Activated CD4-positive, alpha-beta memory T cell treated with anti-CD3 and anti-CD28 coated beads for 36 hours (primary cell): ENCODE measurements around the gene DNAI4. TPM values are rescaled to one million over a fixed set of nuclear protein-coding genes. Genes with fewer than 3 reads are reported as not detected.
"Not testable (repeated sequence)": the region's sequence is repeated elsewhere in the genome, so short reads cannot be mapped to it uniquely, and the experiment has no call there.

ENCODE experiments used
- CTCF ChIA-PET: fragments of 350-600 bp; sonication (Branson Sonifier 250); formaldehyde crosslinking; loops from one replicate; lab custom pipeline; 2021; ENCODE audit warnings: antibody characterized with exemption, inconsistent platforms; lab: Charles Lee
- POLR2A ChIA-PET: fragments of 350-600 bp; sonication (Branson Sonifier 250); formaldehyde crosslinking; loops from one replicate; lab custom pipeline; 2021; ENCODE audit warnings: antibody characterized with exemption; lab: Charles Lee
- DNase-seq: peaks from one replicate; pipeline ENCODE4 v3.0.0-alpha.2; 2020
- H3K27ac Mint-ChIP-seq: one replicate; pipeline ENCODE4 v1.8.0; 2021; ENCODE audit warnings: mixed read lengths
- H3K27me3 Mint-ChIP-seq: one replicate; pipeline ENCODE4 v1.8.0; 2021; ENCODE audit warnings: mixed read lengths
- H3K36me3 Mint-ChIP-seq: one replicate; pipeline ENCODE4 v1.8.0; 2021; ENCODE audit warnings: mixed read lengths
- H3K4me1 Mint-ChIP-seq: one replicate; pipeline ENCODE4 v1.8.0; 2021; ENCODE audit warnings: low read depth, mixed read lengths
- H3K4me3 Mint-ChIP-seq: one replicate; pipeline ENCODE4 v1.8.0; 2021; ENCODE audit warnings: mild to moderate bottlenecking, mixed read lengths
- H3K9me3 Mint-ChIP-seq: one replicate; pipeline ENCODE4 v1.8.0; 2021; ENCODE audit warnings: mixed read lengths
- intact Hi-C: fragments of 100-400 bp; cut with micrococcal nuclease; formaldehyde crosslinking; loops from one replicate; pipeline ENCODE4 v1.15.1; 2023
- total RNA-seq, 2 experiments: library from RNA; stranded (reverse); gene quantifications; one replicate each; pipeline ENCODE4 v1.2.3, GENCODE V29; 2021

The DNAI4 gene
- total RNA-seq, 2 experiments from 2014 or later: 1.4 to 1.6 TPM

DNA sequence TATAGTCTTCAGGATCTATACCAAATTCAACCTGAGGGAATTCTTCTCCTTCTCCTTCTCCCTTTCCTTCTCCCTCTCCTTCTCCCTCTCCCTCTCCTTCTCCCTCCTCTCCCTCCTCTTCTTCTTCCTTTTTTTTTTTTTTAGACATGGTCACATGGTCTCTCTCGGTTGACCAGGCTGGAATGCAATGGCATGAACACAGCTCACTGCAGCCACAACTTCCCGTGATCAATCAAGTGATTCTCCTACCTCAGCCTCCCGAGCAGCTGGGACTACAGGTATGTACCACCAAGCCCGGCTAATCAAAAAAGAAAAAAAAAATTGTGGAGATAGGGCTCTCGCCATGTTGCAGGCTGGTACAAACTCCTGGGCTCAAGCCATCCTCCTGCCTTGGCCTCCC is 51.5 kb downstream of the DNAI4 start:
- CTCF ChIA-PET: no interaction called here
- no peaks in the 10 kb centered on the region for H3K36me3 Mint-ChIP-seq
- H3K27ac Mint-ChIP-seq: no peak overlapping the region
- POLR2A ChIA-PET: no interaction called here
- intact Hi-C loops: no loop called here
- no peaks in the 10 kb centered on the region for H3K9me3 Mint-ChIP-seq
- H3K27me3 Mint-ChIP-seq: no peaks in the 10 kb centered on the region
- no peak overlapping the region for H3K4me3 Mint-ChIP-seq
- H3K4me1 Mint-ChIP-seq: no peaks in the 10 kb centered on the region
- no peak for DNase-seq

GRCh38 chr1:66872024-66872423 is 52.6 kb downstream of the DNAI4 start:
- H3K27ac Mint-ChIP-seq, POLR2A ChIA-PET, intact Hi-C loops, H3K36me3 Mint-ChIP-seq, H3K4me1 Mint-ChIP-seq, CTCF ChIA-PET, H3K4me3 Mint-ChIP-seq, DNase-seq, H3K27me3 Mint-ChIP-seq, H3K9me3 Mint-ChIP-seq: not testable (repeated sequence)

DNA sequence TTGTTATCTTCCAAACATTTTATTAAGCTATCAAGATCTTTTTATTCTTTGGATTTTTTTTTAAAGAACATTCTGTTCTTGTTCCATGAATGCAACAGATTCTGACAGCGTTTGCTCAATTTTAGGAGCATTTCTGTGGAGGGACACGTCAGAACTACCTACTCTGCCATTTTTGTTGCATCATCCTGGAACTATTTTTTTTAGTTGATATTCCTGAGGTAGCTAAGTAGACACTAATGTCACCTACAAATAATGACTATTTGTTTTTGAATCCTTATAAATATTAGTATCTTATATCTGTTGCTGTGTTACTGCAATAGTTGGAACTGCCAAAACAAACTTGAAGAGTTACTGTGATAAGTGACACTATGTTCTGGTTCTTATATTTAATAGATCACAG is 57.2 kb downstream of the DNAI4 start:
- no peaks in the 10 kb centered on the region for H3K4me1 Mint-ChIP-seq
- intact Hi-C loops: no loop called here
- DNase-seq: no peak
- ChIA-PET POLR2A (no interaction called here), CTCF (no interaction called here)
- no peaks in the 10 kb centered on the region for H3K27me3 Mint-ChIP-seq
- H3K4me3 Mint-ChIP-seq: no peak overlapping the region
- H3K27ac Mint-ChIP-seq: no peak overlapping the region
- no peaks in the 10 kb centered on the region for H3K36me3 Mint-ChIP-seq
- H3K9me3 Mint-ChIP-seq: no peaks in the 10 kb centered on the region

DNA sequence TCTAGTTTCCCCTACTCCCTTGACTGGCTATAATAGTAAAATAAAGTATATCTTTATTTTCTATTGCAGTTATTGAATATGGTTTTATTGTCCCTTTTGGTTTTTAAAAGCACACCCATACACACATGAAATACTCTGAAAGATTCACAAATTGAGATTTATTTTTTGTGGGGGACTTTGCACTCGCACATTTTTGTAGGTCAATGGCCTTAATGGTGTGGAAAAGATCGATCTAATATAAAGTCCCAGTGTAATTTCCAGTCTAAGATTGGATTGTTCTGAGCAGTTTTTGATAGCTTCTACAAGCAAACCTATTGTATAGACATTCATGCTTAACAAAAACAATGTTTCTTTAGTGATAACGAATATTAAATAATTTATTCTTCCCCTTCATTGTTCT is 64.1 kb downstream of the DNAI4 start:
- ChIA-PET CTCF (no interaction called here), POLR2A (no interaction called here)
- no peaks in the 10 kb centered on the region for H3K36me3 Mint-ChIP-seq
- no peaks in the 10 kb centered on the region for H3K9me3 Mint-ChIP-seq
- no peak overlapping the region for H3K4me3 Mint-ChIP-seq
- intact Hi-C loops: no loop called here
- H3K27me3 Mint-ChIP-seq: no peaks in the 10 kb centered on the region
- H3K4me1 Mint-ChIP-seq: no peaks in the 10 kb centered on the region
- DNase-seq: no peak
- H3K27ac Mint-ChIP-seq: no peak overlapping the region

- Mint-ChIP-seq H3K27me3 (no peaks in the 10 kb centered on the region), H3K9me3 (peaks cover 4% of the 10 kb centered on the region), H3K27ac (no peak overlapping the region), H3K4me1 (no peaks in the 10 kb centered on the region), H3K4me3 (no peak overlapping the region), H3K36me3 (no peaks in the 10 kb centered on the region)
- CTCF ChIA-PET: no interaction called here
- intact Hi-C loops: no loop called here
- no peak for DNase-seq
- POLR2A ChIA-PET: interaction anchor here (0.8 kb wide), 1 partner anchor 15 kb away, joined by 3 read pairs; no protein-coding TSS in a partner anchor
Measured at GRCh38 chr1:66853379-66853778, 71.3 kb downstream of the DNAI4 start.

- Mint-ChIP-seq H3K9me3 (peaks cover 4% of the 10 kb centered on the region), H3K27me3 (no peaks in the 10 kb centered on the region), H3K4me3 (no peak overlapping the region), H3K36me3 (no peaks in the 10 kb centered on the region), H3K27ac (no peak overlapping the region), H3K4me1 (no peaks in the 10 kb centered on the region)
- ChIA-PET CTCF (no interaction called here), POLR2A (interaction anchor here (0.8 kb wide), 1 partner anchor 14 kb away, joined by 3 read pairs; no protein-coding TSS in a partner anchor)
- no peak for DNase-seq
- intact Hi-C loops: no loop called here
Measured at GRCh38 chr1:66852870-66853269, 71.8 kb downstream of the DNAI4 start.

GRCh38 chr1:66850989-66851388 is 73.7 kb downstream of the DNAI4 start:
- H3K9me3 Mint-ChIP-seq: peaks cover 4% of the 10 kb centered on the region
- H3K4me1 Mint-ChIP-seq: no peaks in the 10 kb centered on the region
- H3K27ac Mint-ChIP-seq: no peak overlapping the region
- no peak for DNase-seq
- H3K36me3 Mint-ChIP-seq: no peaks in the 10 kb centered on the region
- H3K27me3 Mint-ChIP-seq: no peaks in the 10 kb centered on the region
- intact Hi-C loops: no loop called here
- POLR2A ChIA-PET: no interaction called here
- H3K4me3 Mint-ChIP-seq: no peak overlapping the region
- CTCF ChIA-PET: no interaction called here

GRCh38 chr1:66848193-66848592 is 76.5 kb downstream of the DNAI4 start:
- no peaks in the 10 kb centered on the region for H3K36me3 Mint-ChIP-seq
- intact Hi-C loops: no loop called here

DNA sequence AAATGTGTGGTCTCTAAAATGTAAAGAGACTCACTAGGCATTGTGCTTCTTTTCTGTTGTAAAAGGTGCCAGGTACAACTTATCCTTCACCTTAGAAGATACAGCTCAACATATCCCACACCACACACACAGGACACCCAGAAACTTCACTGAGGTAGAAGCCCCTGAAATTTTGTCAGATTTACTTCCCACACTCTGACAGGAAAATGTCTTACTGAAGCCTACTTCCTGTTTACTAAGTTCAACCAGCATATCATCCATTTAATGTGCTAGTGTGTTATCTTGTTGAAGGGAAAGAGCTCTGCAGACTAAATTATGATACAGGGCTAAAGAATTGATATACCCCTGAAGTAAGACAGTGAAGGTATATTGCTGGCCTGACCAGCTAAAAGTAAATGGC is 83.7 kb downstream of the DNAI4 start:
- ChIA-PET CTCF (no interaction called here), POLR2A (no interaction called here)
- intact Hi-C loops: no loop called here
- Mint-ChIP-seq H3K4me3 (no peak overlapping the region), H3K4me1 (peaks cover 12% of the 10 kb centered on the region), H3K27me3 (no peaks in the 10 kb centered on the region), H3K9me3 (peaks cover 4% of the 10 kb centered on the region), H3K27ac (no peak overlapping the region), H3K36me3 (no peaks in the 10 kb centered on the region)
- no peak for DNase-seq

More at GRCh38 chr1:66848193-66848592, 76.5 kb downstream of the DNAI4 start:
- ChIA-PET POLR2A (no interaction called here), CTCF (no interaction called here)
- no peak for DNase-seq
- Mint-ChIP-seq H3K27me3 (no peaks in the 10 kb centered on the region), H3K27ac (no peak overlapping the region), H3K4me3 (no peak overlapping the region), H3K4me1 (no peaks in the 10 kb centered on the region), H3K9me3 (peaks cover 4% of the 10 kb centered on the region)

DNA sequence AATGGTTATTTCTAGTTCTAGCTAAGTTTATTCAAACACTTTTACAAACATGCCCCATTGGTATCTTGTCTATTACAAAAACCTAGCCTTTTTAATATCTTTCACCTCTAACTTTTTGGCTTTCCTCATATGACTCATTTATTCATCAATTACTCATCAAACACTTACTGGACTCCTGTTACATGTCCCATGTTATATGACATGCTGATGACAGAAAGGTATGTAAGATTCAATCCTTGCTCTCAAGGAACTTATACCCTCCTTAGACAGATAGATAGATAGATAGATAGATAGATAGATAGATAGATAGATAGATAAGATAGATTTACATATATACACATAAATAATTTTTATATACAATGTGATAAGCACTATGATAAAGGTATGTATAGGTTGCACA is 89.7 kb downstream of the DNAI4 start:
- Mint-ChIP-seq H3K4me1 (no peaks in the 10 kb centered on the region), H3K36me3 (no peaks in the 10 kb centered on the region), H3K4me3 (no peak overlapping the region), H3K27ac (no peak overlapping the region), H3K27me3 (no peaks in the 10 kb centered on the region), H3K9me3 (no peaks in the 10 kb centered on the region)
- no peak for DNase-seq
- ChIA-PET CTCF (interaction anchor here (0.6 kb wide), 1 partner anchor 75 kb away, joined by 4 read pairs; no protein-coding TSS in a partner anchor), POLR2A (no interaction called here)
- intact Hi-C loops: no loop called here

GRCh38 chr1:66833112-66833511 is 91.5 kb downstream of the DNAI4 start:
- Mint-ChIP-seq H3K27me3 (no peaks in the 10 kb centered on the region), H3K9me3 (no peaks in the 10 kb centered on the region), H3K27ac (no peak overlapping the region), H3K4me1 (no peaks in the 10 kb centered on the region), H3K36me3 (no peaks in the 10 kb centered on the region), H3K4me3 (no peak overlapping the region)
- no peak for DNase-seq
- ChIA-PET POLR2A (no interaction called here), CTCF (interaction anchor here (0.7 kb wide), 1 partner anchor 42 kb away, joined by 3 read pairs; no protein-coding TSS in a partner anchor)
- intact Hi-C loops: no loop called here

GRCh38 chr1:66831529-66832239 is 93.0 kb downstream of the DNAI4 start:
- no peaks in the 10 kb centered on the region for H3K36me3 Mint-ChIP-seq
- ChIA-PET POLR2A (no interaction called here), CTCF (no interaction called here)
- H3K4me3 Mint-ChIP-seq: no peak overlapping the region
- H3K4me1 Mint-ChIP-seq: no peaks in the 10 kb centered on the region
- DNase-seq: no peak
- H3K27ac Mint-ChIP-seq: no peak overlapping the region
- intact Hi-C loops: no loop called here
- no peaks in the 10 kb centered on the region for H3K27me3 Mint-ChIP-seq
- H3K9me3 Mint-ChIP-seq: no peaks in the 10 kb centered on the region

- Mint-ChIP-seq H3K4me3 (no peak overlapping the region), H3K27ac (no peak overlapping the region), H3K4me1 (no peaks in the 10 kb centered on the region), H3K9me3 (no peaks in the 10 kb centered on the region), H3K36me3 (peaks cover 1% of the 10 kb centered on the region), H3K27me3 (no peaks in the 10 kb centered on the region)
- intact Hi-C loops: no loop called here
- DNase-seq: no peak
- ChIA-PET CTCF (no interaction called here), POLR2A (no interaction called here)
Measured at GRCh38 chr1:66824771-66825170, 99.9 kb downstream of the DNAI4 start.
